HG02840 (cell line): Measurements from ENCODE around the gene NEURL1B.

ENCODE experiments used
- ATAC-seq: cut with Tn5 transposase; IDR thresholded peaks from one replicate; pipeline ENCODE4 v1.9.1; 2021; ENCODE audit warnings: mild to moderate bottlenecking, moderate library complexity, moderate number of reproducible peaks; ENCODE audit not compliant: unreplicated experiment, low FRiP score

NEURL1B gene

GRCh38 chr5:172713113-172713808 is 72.2 kb downstream of the NEURL1B start:
- no peak for ATAC-seq

- ATAC-seq, result no peak
Observed at GRCh38 chr5:172713809-172714490, 72.9 kb downstream of the NEURL1B start.

- peak; percentile 57 for ATAC-seq
Observed at GRCh38 chr5:172714491-172715420, 73.7 kb downstream of the NEURL1B start.

- no peak for ATAC-seq
Observed at GRCh38 chr5:172715421-172715780, 74.3 kb downstream of the NEURL1B start.

- no peak for ATAC-seq
Observed at GRCh38 chr5:172715931-172716682, 75.0 kb downstream of the NEURL1B start.

- no peak for ATAC-seq
Observed at GRCh38 chr5:172716796-172717313, 75.8 kb downstream of the NEURL1B start.

GRCh38 chr5:172717481-172718195 is 76.6 kb downstream of the NEURL1B start:
- ATAC-seq, result no peak

GRCh38 chr5:172718527-172719114 is 77.6 kb downstream of the NEURL1B start:
- ATAC-seq, result no peak

- ATAC-seq, result no peak
Observed at GRCh38 chr5:172719211-172719610, 78.1 kb downstream of the NEURL1B start.

GRCh38 chr5:172720655-172721054 is 79.6 kb downstream of the NEURL1B start:
- ATAC-seq, result no peak

- ATAC-seq, result no peak
Observed at GRCh38 chr5:172721455-172722326, 80.6 kb downstream of the NEURL1B start.

- ATAC-seq, result no peak
Observed at GRCh38 chr5:172722327-172722815, 81.3 kb downstream of the NEURL1B start.

GRCh38 chr5:172723508-172723907 is 82.4 kb downstream of the NEURL1B start:
- ATAC-seq, result no peak

- no peak for ATAC-seq
Observed at GRCh38 chr5:172724242-172725183, 83.5 kb downstream of the NEURL1B start.

GRCh38 chr5:172725273-172725672 is 84.2 kb downstream of the NEURL1B start:
- ATAC-seq, result no peak

- ATAC-seq, result no peak
Observed at GRCh38 chr5:172725785-172726184, 84.7 kb downstream of the NEURL1B start.

GRCh38 chr5:172726966-172727365 is 85.9 kb downstream of the NEURL1B start:
- no peak for ATAC-seq
